ENCODE measurements around the gene RAPH1.
"Not testable (repeated sequence)": the region's sequence is repeated elsewhere in the genome, so short reads cannot be mapped to it uniquely, and the experiment has no call there.

Gene RAPH1

DNA sequence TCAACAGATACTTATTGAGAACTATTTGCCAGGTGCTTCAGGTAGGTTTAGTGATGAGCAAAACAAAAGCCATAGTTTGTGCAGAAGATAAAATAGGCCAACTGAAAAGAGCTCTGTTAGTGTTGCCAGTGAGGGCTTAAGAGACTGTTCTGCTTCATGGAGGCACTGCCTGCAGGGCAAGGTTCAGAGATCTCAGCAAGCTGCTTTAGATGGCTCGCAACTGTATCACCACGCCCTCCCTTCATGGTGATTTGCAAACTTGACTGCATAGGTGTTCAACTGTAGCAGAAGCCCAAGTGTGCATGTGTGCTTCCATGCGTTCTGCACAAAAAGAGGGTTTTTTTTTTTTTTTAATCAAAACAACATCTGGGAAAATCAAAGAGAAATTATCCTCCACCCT is 84.5 kb downstream of the RAPH1 start:
- DNase-seq = no peak
- in situ Hi-C loops (cut with MboI; ENCODE audit: low pct_unique_long_range_greater_than_20kb, low sequenced_read_pairs) = no loop called here

DNA sequence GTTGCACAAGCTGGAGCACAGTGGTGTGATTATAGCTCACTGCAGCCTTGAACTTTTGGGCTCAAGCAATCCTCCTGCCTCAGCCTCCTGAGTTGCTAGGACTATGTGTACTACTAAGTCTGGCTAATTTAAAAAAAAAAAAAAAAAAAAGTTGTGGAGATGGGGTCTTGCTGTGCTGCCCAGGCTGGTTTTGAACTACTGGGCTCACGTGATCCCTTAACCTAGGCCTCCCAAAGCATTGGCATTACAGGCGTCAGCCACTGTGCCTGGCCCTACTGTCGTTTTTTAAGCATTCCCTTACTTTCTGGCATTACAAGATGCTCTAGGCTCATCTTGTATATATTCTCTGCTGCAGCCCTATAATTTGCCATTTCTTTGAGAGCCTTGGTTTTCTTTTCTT is 88.3 kb downstream of the RAPH1 start:
- in situ Hi-C loops (cut with MboI; ENCODE audit: low pct_unique_long_range_greater_than_20kb, low sequenced_read_pairs) = loop anchor here (25.0 kb wide), 1 partner anchor 859 kb away; no protein-coding TSS in a partner anchor
- DNase-seq = no peak

GRCh38 chr2:203446071-203446481 is 89.0 kb downstream of the RAPH1 start:
- in situ Hi-C loops (cut with MboI; ENCODE audit: low pct_unique_long_range_greater_than_20kb, low sequenced_read_pairs) = loop anchor here (25.0 kb wide), 1 partner anchor 859 kb away; no protein-coding TSS in a partner anchor
- peak; percentile 21 for DNase-seq

GRCh38 chr2:203444738-203445137 is 90.4 kb downstream of the RAPH1 start:
- no peak for DNase-seq
- in situ Hi-C loops (cut with MboI; ENCODE audit: low pct_unique_long_range_greater_than_20kb, low sequenced_read_pairs) = loop anchor here (25.0 kb wide), 1 partner anchor 857 kb away; no protein-coding TSS in a partner anchor

GRCh38 chr2:203442463-203442862 is 92.6 kb downstream of the RAPH1 start:
- in situ Hi-C loops (cut with MboI; ENCODE audit: low pct_unique_long_range_greater_than_20kb, low sequenced_read_pairs) = loop anchor here (25.0 kb wide), 1 partner anchor 855 kb away; no protein-coding TSS in a partner anchor
- no peak for DNase-seq

DNA sequence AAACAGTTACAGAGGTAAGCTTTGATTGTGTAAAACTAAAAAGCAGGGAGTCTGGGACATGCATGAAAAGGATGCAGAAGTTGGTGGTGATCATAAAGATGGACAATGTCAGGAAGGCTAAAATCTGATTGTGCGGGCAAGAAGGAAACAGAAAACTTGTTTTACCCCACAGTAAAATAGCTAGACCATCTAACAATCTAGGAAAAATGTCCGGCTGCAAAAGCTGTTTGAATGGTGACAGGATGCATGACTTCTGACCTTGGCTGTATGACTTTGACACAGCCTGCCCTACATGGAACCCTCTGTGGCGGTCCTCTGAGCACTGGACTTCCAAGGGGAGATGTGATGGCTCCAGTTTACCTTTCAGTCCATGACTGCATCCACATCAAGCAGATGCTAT is 93.6 kb downstream of the RAPH1 start:
- DNase-seq = no peak
- in situ Hi-C loops (cut with MboI; ENCODE audit: low pct_unique_long_range_greater_than_20kb, low sequenced_read_pairs) = loop anchor here (25.0 kb wide), 1 partner anchor 854 kb away; no protein-coding TSS in a partner anchor

GRCh38 chr2:203440671-203441070 is 94.4 kb downstream of the RAPH1 start:
- in situ Hi-C loops (cut with MboI; ENCODE audit: low pct_unique_long_range_greater_than_20kb, low sequenced_read_pairs) = loop anchor here (25.0 kb wide), 1 partner anchor 853 kb away; no protein-coding TSS in a partner anchor
- no peak for DNase-seq

GRCh38 chr2:203438528-203438927 is 96.6 kb downstream of the RAPH1 start:
- DNase-seq = no peak
- in situ Hi-C loops (cut with MboI; ENCODE audit: low pct_unique_long_range_greater_than_20kb, low sequenced_read_pairs) = loop anchor here (25.0 kb wide), 1 partner anchor 851 kb away; no protein-coding TSS in a partner anchor

- no peak for DNase-seq
- in situ Hi-C loops (cut with MboI; ENCODE audit: low pct_unique_long_range_greater_than_20kb, low sequenced_read_pairs) = loop anchor here (25.0 kb wide), 1 partner anchor 850 kb away; no protein-coding TSS in a partner anchor
Measured at GRCh38 chr2:203437511-203437910, 97.6 kb downstream of the RAPH1 start.

DNA sequence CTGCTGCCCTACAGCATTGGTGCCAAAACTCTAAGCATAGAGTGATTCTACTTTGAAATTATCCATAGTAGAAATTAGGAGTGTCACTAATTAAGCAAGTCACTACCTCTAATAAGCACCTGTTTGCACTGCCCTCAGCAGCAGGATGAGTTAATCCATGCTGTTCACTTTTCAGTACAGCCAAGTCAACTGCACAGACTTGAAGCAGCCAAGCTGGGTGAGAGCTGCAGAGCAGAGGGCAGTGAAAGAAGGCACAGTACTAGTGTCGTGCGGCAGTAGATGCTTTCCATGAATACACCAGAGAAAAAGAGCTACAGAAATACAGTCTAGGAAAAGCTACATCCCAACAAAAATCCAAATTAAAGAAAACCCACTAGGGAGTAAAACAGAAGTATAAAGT is 98.6 kb downstream of the RAPH1 start:
- no peak for DNase-seq
- in situ Hi-C loops (cut with MboI; ENCODE audit: low pct_unique_long_range_greater_than_20kb, low sequenced_read_pairs) = loop anchor here (25.0 kb wide), 1 partner anchor 849 kb away; no protein-coding TSS in a partner anchor

DNA sequence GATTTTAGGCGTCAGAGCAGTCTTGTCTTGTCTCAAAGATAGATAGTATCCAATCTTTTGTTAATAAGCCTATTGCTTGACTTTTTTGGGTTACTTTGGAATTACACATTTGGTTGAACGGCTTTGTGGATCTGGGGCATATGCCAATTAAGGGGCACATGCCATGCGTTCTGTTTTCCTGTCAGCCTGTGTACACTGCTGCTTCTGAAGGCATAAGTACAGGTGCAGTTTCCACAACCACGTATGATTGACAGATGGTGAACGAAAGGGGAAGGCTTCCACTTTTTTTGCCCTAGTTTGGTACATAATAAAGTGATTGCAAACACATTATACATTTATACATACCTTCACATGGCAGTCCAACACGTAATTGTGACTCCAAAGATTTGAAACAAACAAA is 102.3 kb downstream of the RAPH1 start:
- DNase-seq = no peak
- in situ Hi-C loops (cut with MboI; ENCODE audit: low pct_unique_long_range_greater_than_20kb, low sequenced_read_pairs) = loop anchor here (25.0 kb wide), 1 partner anchor 846 kb away; no protein-coding TSS in a partner anchor

DNA sequence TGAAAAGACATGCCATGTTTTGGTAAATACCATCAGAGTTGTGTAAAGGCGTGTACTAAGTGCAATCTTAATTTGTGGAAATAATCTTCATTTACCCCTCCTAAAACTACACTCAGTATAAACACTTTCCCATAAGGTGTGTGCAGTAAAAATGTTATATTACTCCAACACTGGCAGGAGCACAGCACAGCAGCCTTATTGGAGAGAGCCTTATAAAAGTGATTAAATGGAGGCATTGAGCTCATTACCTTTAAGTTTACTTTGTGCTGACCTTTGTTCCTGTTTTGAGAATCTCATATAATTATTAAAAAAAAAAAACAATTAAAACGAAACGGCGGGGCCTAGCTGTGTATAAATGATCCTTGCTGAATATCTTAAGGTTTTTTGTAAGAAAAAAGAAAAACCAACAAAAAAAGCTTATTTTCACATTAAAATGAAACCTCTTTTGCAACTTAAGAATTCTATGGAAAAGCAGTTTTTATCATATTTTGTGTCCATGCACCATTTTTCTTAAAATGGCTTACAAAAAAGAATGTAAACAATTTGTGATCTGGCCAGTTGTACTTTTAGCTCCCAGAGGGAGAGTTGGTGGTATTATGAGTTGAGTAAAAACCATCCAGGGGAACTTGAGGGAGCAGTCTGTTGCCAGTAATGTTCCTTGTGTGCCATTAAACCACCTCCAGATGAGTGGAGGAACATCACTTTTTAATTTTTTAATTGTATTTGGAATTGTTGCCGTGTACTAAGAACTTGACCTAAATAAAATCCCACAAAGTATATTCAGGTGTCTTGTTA is 103.5 kb downstream of the RAPH1 start:
- in situ Hi-C loops (cut with MboI; ENCODE audit: low pct_unique_long_range_greater_than_20kb, low sequenced_read_pairs) = loop anchor here (25.0 kb wide), 1 partner anchor 844 kb away; no protein-coding TSS in a partner anchor
- no peak for DNase-seq

DNA sequence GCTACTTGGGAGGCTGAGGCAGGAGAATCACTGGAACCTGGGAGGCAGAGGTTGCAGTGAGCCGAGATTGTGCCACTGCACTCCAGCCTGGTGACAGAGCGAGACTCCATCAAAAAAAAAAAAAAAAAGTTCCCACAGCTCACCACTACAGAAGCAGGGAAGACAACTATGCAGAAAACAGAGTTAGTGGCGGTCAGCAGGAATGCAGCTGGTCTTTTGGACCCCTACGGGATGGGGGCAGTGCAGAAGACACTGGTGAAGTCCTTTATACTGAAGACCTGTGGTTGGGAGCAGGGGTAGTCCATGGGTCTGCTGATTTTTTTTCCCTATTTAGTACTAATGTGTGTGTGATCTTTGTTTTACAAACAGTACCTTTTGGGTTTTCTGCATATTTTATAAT is 105.5 kb downstream of the RAPH1 start:
- in situ Hi-C loops (cut with MboI; ENCODE audit: low pct_unique_long_range_greater_than_20kb, low sequenced_read_pairs) = loop anchor here (25.0 kb wide), 1 partner anchor 842 kb away; no protein-coding TSS in a partner anchor
- not testable (repeated sequence) for DNase-seq

- no peak for DNase-seq
- in situ Hi-C loops (cut with MboI; ENCODE audit: low pct_unique_long_range_greater_than_20kb, low sequenced_read_pairs) = loop anchor here (25.0 kb wide), 1 partner anchor 840 kb away; no protein-coding TSS in a partner anchor
Measured at GRCh38 chr2:203427061-203427460, 108.0 kb downstream of the RAPH1 start.

DNA sequence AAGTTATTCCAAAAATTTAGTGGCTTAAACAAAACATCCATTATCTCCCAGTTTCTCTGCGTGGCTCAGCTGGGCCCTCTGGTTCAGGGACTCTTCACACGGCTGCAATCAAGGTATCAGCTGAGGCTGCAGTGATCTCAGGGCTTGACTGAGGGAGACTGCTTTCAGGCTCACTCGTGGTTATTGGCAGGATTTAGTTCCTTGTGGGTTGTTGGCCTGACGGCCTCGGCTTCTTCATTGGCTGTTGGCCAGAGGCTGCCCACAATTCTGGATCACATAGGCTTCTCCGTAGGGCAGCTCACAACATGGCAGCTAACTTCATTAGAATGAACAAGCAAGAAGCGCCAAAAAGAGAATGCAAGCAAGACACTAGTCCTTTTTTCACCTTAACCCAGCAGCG is 116.8 kb downstream of the RAPH1 start:
- DNase-seq = no peak
- in situ Hi-C loops (cut with MboI; ENCODE audit: low pct_unique_long_range_greater_than_20kb, low sequenced_read_pairs) = no loop called here

- DNase-seq = no peak
- in situ Hi-C loops (cut with MboI; ENCODE audit: low pct_unique_long_range_greater_than_20kb, low sequenced_read_pairs) = no loop called here
Measured at GRCh38 chr2:203413796-203414195, 121.3 kb downstream of the RAPH1 start.

DNA sequence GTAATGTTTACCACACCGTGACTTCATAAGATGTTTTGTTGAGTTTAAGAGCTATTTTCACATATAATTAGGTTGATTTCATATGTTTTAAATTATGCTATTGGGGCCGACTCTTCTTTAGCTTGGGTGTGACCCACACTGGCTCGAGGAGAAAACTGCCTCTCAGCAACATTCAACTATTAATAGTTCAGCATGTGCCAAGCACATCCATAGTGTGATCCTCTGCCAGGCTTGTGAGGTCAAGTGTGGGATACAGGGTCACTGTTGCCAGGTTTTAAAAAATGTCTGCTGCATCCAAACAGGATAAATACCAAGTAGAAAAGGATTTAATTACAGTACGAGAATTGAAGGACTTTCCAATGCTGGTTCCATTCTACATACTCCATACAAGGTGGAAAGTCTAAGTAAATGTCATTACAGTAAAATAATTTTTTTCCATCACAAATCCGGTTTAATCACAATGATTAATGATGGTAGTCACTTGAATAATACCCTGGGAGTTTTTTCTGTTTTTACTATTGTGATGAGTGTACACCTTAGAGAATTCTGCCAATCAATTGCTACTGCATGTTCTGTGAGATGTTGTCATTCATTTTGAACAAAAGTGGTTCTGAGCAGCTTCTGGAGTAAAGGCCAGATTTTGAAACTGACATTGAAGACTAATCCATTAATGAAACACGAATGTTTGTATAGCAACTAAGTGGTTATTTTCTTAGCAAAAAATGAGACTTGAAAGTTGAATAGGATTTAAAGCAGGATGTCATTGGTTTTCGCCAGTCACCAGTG is 122.4 kb downstream of the RAPH1 start:
- in situ Hi-C loops (cut with MboI; ENCODE audit: low pct_unique_long_range_greater_than_20kb, low sequenced_read_pairs) = no loop called here
- DNase-seq = no peak

DNA sequence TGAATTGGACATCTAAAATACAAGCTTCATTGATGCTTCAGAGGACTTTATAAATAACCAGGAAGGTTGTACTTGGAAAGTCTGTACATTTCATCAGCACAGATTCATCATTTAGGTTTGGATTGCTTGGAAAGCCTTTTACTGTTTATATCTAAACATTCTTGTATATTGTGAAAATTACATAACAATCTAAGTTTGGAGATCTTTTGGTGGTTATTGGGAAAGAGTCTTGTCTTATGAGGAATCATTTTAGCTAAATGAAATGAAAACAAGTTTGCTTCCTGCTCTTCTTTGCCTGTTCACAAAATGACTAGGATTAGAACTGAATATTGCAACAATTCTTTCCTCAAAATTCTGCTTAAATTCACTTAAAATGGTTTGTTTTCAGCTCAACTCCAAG is 127.6 kb downstream of the RAPH1 start:
- in situ Hi-C loops (cut with MboI; ENCODE audit: low pct_unique_long_range_greater_than_20kb, low sequenced_read_pairs) = no loop called here

GRCh38 chr2:203404996-203405395 is 130.1 kb downstream of the RAPH1 start:
- in situ Hi-C loops (cut with MboI; ENCODE audit: low pct_unique_long_range_greater_than_20kb, low sequenced_read_pairs) = no loop called here
- no peak for DNase-seq

More for the DNA sequence above, 127.6 kb downstream of the RAPH1 start:
- DNase-seq = no peak

All from KBM-7 (cell line).